Cortex of kidney (tissue), 1 donor: ENCODE data around the gene LRRC7.
"Not testable (repeated sequence)": the region's sequence is repeated elsewhere in the genome, so short reads cannot be mapped to it uniquely, and the experiment has no call there.

ENCODE experiments used
- DNase-seq: peaks from one replicate; lab custom pipeline; 2025; lab: John Stamatoyannopoulos, UW

Gene LRRC7

DNA sequence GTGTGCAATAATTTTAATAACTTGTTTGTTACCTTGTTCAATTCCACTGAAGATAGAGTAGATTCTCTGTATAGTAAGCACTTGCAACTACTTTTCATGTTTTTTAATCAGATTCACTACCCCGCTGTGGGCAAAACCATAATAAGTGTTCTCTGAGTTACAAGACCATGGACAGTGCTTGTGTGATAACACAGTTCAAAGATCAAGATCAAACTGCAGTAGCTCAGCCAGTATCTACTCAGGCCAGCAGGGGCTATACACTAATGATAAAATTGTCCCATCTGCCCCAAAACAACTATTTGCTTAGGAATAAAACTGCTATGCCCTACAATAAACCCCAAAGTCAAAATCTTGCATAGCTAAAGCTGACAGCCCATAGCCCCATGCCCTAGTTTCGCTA is 129.6 kb downstream of the LRRC7 start:
- DNase-seq = no peak

DNA sequence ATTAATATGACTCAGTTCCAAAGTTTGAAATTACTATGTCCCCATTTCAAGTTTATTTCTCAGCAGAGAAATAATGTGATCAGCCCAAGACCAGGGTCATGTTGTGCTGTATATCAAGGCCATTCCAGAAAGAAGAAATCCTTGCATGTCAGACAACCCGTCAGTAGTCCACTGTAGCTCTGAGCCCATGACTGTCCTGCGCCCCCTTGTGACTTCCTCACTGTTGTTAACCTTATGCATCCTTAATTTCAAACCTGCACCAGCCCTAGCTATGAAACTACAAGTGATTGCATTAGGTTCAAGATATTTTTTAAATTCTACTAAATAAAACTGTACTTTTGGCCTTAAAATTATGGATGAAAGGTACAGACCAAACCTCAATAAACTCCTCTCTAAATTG is 133.0 kb downstream of the LRRC7 start:
- no peak for DNase-seq

GRCh38 chr1:69702085-69702484 is 134.4 kb downstream of the LRRC7 start:
- DNase-seq = no peak

- DNase-seq = no peak
Measured at GRCh38 chr1:69706473-69706872, 138.8 kb downstream of the LRRC7 start.

DNA sequence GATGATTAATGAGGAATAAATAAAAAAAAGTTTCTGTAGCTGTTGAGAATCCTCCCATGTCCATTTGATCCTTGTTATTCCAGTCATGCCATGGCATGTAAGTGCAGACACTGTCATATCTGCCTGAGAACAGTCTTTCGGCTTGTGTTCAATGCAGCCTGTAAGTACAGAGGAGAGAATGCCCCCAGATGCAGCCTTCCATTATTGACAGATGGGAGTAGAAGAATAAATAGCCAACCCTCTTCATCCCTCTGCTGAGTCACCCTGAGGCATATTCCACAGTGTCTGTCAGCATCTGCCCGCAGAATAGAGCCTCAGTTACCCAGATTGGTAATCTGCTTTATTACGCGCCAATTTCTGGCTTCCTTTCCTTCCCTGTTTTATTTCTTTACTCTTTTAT is 139.4 kb downstream of the LRRC7 start:
- no peak for DNase-seq

GRCh38 chr1:69710484-69711189 is 142.9 kb downstream of the LRRC7 start:
- no peak for DNase-seq

GRCh38 chr1:69711190-69711930 is 143.6 kb downstream of the LRRC7 start:
- DNase-seq = no peak

DNA sequence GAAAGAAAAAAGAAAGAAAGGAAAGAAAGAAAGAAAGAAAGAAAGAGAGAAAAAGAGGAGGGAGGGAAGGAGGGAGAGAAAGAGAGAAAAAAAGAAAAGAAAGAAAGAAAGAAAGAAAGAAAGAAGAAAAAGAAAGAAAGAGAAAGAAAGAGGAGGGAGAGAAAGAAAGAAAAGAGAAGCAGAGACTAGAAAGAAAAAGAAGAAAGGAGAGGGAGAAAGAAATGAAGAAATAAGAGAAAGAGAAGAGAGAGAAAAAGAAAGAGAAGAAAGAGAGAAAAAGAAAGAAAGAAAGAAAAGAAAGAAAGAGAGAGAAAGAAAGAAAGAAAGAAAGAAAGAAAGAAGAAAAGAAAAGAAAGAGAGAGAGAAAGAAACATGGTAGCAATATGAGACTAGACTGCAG is 150.1 kb downstream of the LRRC7 start:
- DNase-seq = not testable (repeated sequence)

DNA sequence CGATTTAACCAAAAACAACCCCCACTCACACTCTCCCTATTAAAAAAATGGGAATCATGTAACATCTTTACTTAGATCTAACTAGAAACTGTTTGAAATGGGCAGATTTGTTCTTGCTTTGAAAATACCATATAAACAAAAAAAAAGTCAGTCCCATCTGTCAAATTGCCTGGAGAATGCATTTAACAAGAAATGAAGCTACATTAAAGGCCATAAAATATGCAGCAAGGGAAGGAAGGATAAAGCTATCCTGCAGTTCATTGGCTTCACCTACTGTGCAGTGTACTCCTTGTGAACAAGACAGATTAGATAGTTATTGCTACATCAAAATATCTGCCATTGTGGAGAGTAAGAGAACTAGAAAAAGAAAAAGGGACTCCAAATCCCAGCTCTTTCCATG is 160.5 kb downstream of the LRRC7 start:
- DNase-seq = no peak

DNA sequence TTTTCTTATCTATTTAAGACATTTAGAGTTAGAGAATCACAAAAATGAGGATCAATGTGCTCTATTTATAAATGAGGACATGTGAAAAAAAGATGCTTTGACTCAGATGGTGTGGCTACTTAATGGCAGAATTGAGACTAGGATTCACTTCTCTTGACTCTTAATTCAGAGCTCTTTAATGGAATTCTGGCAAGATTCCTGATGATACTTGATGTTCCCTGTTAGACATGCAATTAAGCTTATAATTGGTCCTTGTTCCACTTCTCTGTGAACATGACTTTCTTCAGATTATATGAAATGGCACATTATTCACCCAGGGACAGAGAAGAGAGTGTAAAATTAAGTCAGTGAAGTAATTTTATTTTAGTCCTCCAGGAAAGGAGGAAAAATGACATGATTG is 165.3 kb downstream of the LRRC7 start:
- no peak for DNase-seq

- DNase-seq = no peak
Measured at GRCh38 chr1:69737527-69738185, 169.9 kb downstream of the LRRC7 start.

- no peak for DNase-seq
Measured at GRCh38 chr1:69738458-69739250, 170.9 kb downstream of the LRRC7 start.

DNA sequence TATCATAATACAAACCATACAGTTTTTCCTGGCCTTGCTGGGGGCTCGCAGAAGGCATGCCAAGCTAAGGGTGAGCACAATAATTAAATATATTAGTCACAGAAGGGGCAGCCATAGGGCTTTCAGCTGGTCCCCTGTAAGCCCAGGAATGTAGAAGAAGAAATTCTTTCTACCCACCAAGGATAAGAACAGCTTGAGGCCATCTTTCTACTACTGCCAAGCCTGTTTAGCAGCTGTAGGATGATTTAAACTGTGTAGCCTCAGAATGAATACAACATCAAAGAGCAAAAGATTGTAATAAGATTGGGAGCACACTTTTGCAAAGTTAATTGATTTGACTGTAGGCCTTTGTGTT is 171.5 kb downstream of the LRRC7 start:
- no peak for DNase-seq

- DNase-seq = no peak
Measured at GRCh38 chr1:69743146-69743545, 175.4 kb downstream of the LRRC7 start.

DNA sequence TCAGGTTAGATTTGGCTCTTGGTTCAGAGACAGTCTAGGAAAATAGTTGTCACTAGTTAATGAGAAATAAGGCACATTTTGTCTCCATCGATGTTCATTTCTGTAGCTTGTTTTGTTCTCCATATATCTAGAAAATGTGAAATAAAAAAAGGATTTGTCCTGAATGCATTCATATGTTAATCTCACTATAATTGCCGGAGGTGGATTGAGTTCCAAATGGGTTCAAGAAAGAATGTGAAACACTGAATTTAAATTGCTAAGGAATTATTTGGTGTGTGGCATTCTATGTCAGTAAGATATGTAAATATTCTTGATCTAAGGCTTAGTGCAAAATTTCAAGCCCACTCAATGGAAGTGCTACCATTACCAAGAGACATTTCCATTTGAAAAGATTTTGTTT is 176.7 kb downstream of the LRRC7 start:
- DNase-seq = no peak

DNA sequence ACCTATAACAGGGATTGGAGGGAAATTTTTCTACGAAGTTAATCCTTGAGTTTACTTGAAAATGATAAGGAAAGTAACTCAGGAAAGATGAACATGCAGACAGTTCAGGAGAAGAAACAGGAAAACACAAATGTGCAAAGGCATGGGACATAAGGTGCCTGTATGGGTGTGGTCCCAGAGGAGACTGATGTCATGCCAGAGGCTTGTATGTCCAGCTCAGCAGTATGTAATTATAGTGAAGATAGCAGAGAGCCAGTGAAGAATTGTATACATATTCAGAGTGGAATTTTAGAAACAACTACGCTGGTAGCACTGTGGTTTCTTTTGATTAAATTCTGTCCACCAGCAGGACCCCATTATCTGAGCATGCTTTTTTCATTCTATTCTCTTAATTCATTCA is 179.5 kb downstream of the LRRC7 start:
- DNase-seq = no peak

GRCh38 chr1:69750638-69751037 is 182.9 kb downstream of the LRRC7 start:
- no peak for DNase-seq

GRCh38 chr1:69752831-69753230 is 185.1 kb downstream of the LRRC7 start:
- DNase-seq = no peak

DNA sequence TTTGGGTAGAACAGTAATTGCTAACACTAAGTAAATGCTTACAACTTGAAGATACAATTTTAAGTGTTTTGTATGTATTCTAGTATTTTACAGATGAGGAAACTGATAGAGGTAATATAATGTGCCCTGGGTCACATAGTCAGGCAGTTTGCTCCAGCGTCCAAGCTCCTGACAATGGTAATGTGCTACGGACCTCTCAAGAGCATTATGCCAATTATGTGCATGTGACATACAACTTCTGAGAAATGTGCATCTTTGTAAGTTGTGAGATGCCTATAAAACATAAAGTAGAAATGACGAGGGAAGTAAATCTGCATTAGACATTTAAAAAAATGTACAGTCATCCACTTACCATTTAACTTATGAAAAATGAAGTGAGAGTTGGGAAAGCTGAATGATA is 186.8 kb downstream of the LRRC7 start:
- no peak for DNase-seq

DNA sequence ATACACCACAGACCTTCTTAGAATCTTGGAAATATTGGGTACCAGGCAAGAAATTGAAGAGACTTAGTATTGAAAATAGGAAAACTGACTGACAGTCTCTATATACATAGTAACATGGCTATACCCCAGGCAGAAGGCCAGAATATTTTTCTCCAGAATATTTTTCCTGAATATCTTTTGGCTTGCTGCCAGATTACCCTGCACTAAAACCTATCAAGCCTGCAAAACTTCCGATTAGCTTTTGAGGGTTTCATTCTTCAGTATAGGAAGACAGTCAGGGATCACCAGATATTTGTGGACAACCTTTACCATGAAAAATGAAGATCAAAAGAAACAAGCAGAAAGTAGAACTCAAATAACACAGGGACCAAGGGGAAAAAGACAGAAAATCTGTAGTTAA is 187.9 kb downstream of the LRRC7 start:
- DNase-seq = no peak

GRCh38 chr1:69765951-69766350 is 198.2 kb downstream of the LRRC7 start:
- DNase-seq = no peak

GRCh38 chr1:69766431-69767180 is 198.9 kb downstream of the LRRC7 start:
- no peak for DNase-seq
